NCI-H345 (cell line): ENCODE results near the gene TDP1.
"Not testable (repeated sequence)": the region's sequence is repeated elsewhere in the genome, so short reads cannot be mapped to it uniquely, and the experiment has no call there.

Experiments used
- DNase-seq: peaks from one replicate; lab custom pipeline; 2025; lab: John Stamatoyannopoulos, UW

TDP1 gene

DNA sequence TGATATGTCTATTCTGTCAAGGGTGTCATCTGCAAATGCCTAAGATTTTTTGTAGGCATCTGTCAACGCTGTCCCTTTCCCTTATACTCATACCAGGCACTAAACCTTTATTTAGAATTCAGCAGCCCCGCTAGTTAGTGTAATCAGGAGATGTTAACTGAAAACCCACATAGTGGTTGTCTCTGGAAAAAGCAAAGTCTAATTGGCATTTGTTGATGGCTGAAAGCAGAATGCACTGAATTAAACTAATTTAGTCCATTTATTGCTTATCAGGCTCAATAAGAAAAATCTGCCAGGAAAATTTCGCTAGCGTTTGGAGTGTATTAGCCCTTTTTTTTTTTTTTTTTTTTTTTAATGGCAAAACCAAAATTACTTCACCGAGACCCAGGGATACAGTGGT is 34.5 kb downstream of the TDP1 start:
- no peak for DNase-seq

GRCh38 chr14:89990623-89991275 is 35.0 kb downstream of the TDP1 start:
- no peak for DNase-seq

GRCh38 chr14:89992273-89992672 is 36.5 kb downstream of the TDP1 start:
- no peak for DNase-seq

GRCh38 chr14:89996963-89997362 is 41.2 kb downstream of the TDP1 start:
- no peak for DNase-seq

- DNase-seq, result no peak
Observed at GRCh38 chr14:90000935-90001334, 45.2 kb downstream of the TDP1 start.

DNA sequence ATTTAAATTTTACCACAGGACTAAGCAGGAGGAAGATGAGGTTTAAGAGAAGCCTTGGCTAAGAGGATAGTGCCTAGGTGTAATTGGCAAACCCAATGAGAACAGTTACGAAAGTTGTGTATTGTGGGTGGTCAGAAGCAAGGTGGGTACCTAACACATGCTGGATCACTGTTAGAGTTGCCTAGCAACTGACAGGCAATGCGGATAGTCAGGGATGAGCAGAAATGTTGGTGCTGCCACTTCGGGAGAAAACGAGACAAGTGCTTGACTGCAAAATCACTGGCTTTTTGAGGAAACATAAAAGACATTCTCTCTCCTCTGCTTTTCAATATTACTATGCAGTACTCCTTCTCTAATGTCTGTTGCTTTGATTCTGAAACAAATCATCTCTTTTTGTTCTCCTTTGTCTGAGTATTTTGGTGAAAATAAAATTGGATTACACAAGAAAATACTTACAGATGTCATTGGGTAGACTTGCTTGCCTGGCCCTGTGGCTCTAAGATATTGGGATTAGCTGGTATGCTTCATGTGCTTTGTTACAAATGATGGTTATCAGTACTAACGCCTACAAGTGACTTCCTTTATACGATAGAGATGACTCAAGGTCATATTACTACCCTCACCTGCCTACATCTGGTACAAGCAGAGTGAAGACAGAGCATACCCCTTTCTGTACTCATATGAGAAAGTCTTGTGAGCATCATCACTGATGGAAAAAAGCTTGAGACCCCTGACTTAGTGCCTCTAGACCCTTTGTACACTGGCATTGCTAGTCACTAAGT is 48.0 kb downstream of the TDP1 start:
- DNase-seq, result no peak

DNA sequence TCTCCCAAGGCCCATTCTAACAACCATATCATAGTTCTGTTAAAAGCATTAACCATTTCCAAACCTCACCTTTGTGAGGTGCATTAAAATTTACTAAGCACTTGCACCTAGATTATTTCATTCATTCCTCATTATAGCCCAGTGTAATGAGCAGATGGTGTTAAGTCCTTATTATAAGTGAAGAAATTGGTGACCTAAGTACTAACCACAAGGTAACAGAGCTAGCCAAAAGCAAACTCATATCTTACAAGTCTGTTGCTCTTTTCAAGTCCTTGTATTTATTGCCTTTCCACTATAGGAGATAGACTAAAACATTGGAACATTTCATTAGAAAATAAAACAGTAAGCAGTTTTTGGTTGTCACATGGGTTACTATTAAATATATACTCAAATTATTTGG is 49.7 kb downstream of the TDP1 start:
- no peak for DNase-seq

GRCh38 chr14:90005939-90006530 is 50.3 kb downstream of the TDP1 start:
- DNase-seq, result no peak

GRCh38 chr14:90017371-90017770 is 61.6 kb downstream of the TDP1 start:
- no peak for DNase-seq

DNA sequence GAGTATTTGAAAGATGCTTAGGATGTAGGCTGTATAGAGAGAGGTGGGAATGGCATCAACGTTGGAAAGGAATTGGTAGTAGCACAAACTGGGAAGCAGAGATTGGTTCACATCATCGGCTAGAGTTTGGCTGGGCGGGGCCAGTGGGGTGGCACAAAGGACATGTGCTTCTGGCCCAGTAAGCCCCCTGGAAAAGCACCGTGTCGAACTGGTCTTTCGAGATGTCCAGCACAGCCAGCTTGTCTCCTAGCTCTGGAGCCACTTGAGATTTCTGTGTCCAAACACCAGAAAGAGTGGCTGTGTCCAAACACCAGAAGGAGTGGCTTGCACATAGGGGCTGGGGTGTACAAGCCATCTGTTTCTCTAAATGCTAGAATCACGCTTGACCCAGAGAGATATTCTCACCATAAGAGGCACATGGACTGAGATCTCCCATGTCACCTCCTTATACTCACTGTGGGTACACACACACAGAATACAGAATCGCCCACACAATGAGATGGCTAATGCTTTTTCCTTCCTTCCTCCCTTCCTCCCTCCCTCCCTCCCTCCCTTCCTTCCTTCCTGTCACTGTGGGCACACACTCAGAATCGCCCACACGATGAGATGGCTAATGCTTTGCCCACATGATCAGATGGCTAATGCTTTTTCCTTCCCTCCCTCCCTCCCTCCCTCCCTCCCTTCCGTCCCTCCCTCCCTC is 64.2 kb downstream of the TDP1 start:
- no peak for DNase-seq

DNA sequence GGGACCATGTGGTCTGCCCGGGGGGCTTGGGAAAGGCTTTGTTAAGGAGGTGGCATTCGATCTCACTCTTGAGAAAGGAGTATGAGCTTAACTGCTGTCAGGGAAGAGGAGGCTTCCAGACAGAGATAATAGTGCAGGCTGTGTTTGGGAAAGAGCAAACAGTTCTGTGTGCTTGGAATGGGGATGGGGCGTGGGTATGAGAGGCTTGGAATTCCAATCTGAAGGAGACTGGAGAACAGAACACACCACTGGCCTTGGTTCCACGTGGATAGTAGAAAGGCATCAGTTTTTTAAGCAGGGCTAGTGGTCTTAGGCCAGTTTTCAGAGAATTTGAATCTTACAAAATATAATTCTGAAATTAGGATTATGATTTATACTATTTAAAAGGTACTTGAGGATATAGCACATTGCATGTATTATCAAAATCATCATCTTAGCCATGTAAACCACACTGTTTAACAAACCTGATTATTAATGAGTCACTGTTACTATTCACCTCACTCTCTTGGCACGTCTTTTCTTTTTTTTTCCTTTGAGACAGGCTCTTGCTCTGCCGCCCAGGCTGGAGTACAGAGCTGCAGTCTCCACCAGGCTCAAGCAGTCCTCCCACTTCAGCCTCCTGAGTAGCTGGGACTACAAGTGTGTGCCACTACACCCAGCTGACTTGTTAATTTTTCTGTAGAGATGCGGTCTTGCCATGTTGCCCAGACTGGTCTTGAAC is 67.6 kb downstream of the TDP1 start:
- no peak for DNase-seq

DNA sequence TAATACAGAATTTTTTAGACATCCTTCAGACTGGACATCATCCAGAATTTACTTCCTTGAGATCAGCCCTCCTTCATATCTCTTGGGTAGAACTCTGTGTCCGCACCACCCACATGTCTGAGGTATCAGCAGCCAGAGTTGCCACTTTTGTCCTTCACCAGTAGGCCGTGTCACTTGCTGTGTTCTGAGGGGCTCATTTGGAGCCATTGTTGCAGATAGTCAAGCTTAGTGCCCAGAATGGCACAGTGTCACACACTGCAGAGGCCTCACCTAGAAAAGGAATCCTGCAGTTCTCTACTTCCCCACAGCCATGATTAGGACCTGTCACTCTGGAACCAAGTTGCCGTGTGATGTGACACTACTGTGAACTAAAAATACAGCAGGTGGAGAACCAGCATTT is 69.2 kb downstream of the TDP1 start:
- DNase-seq, result no peak

DNA sequence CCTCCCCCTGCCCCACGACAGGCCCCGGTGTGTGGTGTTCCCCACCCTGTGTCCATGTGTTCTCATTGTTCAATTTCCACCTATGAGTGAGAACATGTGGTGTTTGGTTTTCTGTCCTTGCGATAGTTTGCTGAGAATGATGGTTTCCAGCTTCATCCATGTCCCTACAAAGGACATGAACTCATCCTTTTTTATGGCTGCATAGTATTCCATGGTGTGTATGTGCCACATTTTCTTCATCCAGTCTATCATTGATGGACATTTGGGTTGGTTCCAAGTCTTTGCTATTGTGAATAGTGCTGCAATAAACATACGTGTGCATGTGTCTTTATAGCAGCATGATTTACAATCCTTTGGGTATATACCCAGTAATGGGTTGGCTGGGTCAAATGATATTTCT is 70.9 kb downstream of the TDP1 start:
- DNase-seq, result not testable (repeated sequence)

GRCh38 chr14:90027842-90028241 is 72.1 kb downstream of the TDP1 start:
- no peak for DNase-seq

DNA sequence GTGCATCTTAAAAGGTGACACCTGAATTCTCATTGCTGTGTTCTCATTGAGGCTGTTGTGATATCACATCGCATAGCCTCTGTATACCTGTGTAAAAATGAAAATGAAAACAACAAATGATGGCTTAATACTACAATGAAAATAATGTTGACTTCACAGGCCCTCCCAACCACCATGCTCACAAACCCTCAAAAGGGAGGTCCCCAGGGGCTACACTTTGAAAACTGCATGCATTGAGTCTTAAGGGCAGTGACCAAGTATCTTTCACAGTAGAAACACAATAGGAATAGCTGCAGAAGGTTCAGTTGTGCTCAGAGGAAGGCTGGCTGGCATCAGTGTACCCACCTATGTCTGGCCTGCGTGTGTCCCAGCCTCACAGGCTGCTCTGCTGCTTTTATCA is 78.4 kb downstream of the TDP1 start:
- no peak for DNase-seq

DNA sequence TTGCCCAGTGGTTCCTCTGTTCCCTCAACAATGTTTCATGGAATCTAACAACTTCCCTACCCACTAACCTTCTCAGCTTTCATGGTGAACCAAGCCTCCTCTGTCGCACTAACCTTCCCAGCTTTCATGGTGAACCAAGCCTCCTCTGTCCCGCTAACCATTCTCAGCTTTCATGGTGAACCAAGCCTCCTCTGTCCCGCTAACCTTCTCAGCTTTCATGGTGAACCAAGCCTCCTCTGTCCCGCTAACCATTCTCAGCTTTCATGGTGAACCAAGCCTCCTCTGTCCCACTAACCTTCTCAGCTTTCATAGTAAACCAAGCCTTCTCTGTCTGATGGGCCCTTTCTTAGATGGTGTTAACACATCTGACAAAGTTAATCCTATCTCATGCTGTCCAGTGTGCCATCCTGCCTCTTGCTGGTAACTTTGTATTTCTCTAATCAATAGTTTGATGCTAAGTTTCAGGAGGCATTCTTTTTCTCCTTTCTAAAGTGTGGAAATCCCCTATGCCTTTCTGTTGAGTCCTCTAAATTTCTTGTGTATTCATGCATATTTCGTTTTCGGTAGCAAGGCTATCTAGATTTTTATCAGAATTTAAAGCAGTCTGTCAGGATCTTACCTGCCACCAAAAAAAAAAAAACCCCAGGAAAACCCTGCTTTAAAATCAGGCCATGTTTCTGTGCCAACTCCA is 79.3 kb downstream of the TDP1 start:
- DNase-seq, result no peak

DNA sequence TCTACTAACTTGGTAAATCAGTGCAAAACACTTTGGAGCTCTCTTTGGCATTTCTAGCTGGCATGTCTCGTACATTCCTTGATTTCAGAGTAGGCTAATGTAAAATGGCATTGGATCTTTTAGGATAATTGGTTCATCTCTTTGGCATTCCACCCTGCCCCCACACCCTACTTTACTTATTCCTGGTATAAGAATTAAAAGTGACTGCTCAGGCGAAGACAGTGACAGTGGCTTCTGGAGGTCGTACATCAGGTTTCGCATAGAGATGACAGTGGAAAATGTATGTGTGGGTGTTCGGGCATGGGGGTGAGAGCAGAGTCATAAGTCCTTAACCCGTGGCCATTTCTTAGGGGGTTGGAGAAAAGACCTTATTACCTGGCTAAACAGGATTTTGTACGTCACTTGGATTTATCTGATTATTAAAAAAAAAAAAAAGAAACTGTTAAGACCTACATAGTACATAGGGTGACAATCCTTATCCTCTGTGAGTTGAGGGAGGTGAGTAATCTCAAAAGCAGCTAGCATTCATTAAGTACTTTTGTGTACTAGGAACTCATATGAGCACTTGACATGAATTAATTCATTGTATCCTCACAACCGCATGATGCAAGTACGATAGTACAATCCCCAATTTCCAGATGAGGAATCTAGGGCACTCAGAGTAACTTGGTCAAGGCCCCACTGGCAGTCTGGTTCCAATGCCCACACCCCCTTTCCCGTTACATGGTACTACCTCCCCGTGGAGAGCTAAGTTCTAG is 83.7 kb downstream of the TDP1 start:
- DNase-seq, result no peak

DNA sequence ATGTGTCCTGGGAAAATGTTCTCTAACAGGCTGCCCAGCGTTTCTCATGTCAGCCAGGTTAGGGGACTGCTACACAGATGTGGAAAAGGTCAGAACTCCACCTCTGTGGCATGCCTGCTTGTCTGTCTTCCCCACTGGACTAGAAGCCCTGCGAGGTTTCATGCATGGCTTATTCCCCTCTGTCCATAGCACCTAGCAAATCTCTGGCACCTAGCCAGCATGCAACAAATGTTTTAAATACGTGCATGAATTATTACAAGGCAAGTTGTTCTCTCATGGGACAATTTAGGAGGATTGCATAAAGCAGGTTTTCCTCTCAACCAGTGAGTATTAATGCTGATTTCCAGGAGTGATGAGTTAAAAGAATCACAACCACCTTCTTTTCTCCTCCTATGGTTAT is 84.7 kb downstream of the TDP1 start:
- DNase-seq, result no peak

DNA sequence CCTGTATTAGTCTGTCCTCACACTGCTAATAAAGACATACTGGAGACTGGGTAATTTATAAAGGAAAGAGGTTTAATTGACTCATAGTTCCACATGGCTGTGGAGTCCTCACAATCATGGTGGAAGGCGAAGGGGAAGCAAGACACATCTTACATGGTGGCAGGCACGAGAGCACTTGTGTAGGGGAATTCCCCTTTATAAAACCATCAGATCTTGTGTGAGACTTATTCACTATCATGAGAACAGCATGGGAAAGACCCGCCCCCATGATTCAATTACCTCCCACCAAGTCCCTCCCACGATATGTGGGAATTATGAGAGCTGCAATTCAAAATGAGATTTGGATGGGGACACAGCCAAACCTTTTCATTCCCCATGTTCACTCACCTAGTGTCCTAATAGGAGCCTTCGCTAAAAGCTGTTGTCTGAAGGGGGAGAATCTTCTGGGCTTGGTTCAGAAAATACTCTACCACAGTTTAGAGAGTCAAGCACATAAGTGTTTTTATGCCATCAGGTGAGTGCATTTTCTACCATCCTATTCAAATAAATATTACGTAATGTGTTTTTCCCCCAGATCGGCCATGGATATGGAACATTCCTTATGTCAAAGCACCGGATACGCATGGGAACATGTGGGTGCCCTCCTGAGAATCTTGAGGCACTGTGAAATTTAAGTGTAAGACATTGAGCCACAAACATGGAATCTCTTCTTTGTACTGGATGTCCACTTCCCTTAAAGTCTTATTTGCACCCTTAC is 86.9 kb downstream of the TDP1 start:
- no peak for DNase-seq

DNA sequence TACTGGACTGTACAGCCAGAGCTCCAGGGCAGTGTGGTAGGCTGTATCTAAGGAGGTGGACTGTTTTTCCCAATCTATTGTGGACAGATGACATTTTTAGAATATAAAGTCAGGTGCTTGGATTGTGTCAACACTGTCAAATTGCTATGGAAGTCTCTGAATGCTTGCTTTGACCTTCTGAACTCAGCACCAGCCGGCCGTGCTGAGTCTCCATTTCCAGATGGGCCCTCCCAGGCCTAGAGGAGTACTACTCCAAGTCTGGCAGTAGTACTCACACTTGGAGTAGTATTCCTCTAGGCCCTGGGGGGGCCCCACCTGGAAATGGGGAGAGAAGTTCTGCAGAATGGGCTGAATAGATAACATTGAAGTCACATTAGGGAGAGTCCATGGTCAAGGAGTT is 89.9 kb downstream of the TDP1 start:
- DNase-seq, result no peak
